Neural cell (in vitro differentiated cells): ENCODE data around the gene MSI2. TPM values are rescaled to one million over a fixed set of nuclear protein-coding genes. Genes with fewer than 3 reads are reported as not detected.

ENCODE experiments used
- H2AFZ ChIP-seq: fragments of 200-600, 300-800 bp; sonication (generic), shearing (Covaris generic); 2 replicates; pipeline ENCODE4 v1.6.0; 2014; ENCODE audit warnings: low read depth, mild to moderate bottlenecking, antibody characterized with exemption, low read length, moderate library complexity
- H3F3A ChIP-seq: fragments of 200-600 bp; shearing (Covaris generic); 2 replicates; pipeline ENCODE4 v1.6.1; 2016; ENCODE audit warnings: mild to moderate bottlenecking, moderate library complexity, mixed read lengths, antibody characterized with exemption, low read length; ENCODE audit not compliant: insufficient read depth, poor library complexity, severe bottlenecking
- H3K27ac ChIP-seq: fragments of 200-600, 300-800 bp; sonication (generic), shearing (Covaris generic); 2 replicates; pipeline ENCODE4 v1.5.1; 2014; ENCODE audit warnings: mild to moderate bottlenecking, low read length, moderate library complexity
- H3K27me3 ChIP-seq: fragments of 300-800, 200-600 bp; sonication (generic), shearing (Covaris generic); 2 replicates; pipeline ENCODE4 v1.6.0; 2014; ENCODE audit warnings: mild to moderate bottlenecking, low read depth, low read length, moderate library complexity; ENCODE audit not compliant: insufficient read depth
- H3K36me3 ChIP-seq: fragments of 300-800, 200-600 bp; sonication (generic), shearing (Covaris generic); 2 replicates; pipeline ENCODE4 v1.5.1; 2014; ENCODE audit warnings: mild to moderate bottlenecking, antibody characterized with exemption, low read length, moderate library complexity; ENCODE audit not compliant: insufficient read depth
- H3K4me2 ChIP-seq: fragments of 300-800, 200-600 bp; sonication (generic), shearing (Covaris generic); 2 replicates; pipeline ENCODE4 v1.6.0; 2014; ENCODE audit warnings: mild to moderate bottlenecking, low read length
- H3K4me3 ChIP-seq: fragments of 300-800, 200-600 bp; sonication (generic), shearing (Covaris generic); 2 replicates; pipeline ENCODE4 v1.5.1; 2014; ENCODE audit warnings: mild to moderate bottlenecking, low read length, moderate library complexity
- H3K79me2 ChIP-seq: fragments of 200-600 bp; shearing (Covaris generic); replicated peaks from 2 replicates; pipeline ENCODE4 v1.6.0; 2014; ENCODE audit warnings: mild to moderate bottlenecking, low read length, moderate library complexity; ENCODE audit not compliant: insufficient read depth
- H3K9ac ChIP-seq: fragments of 300-800, 200-600 bp; sonication (generic), shearing (Covaris generic); 2 replicates; pipeline ENCODE4 v1.6.1; 2016; ENCODE audit warnings: mild to moderate bottlenecking, low read length, mixed read lengths
- H3K9me2 ChIP-seq: fragments of 200-600 bp; shearing (Covaris generic); 2 replicates; pipeline ENCODE4 v1.6.1; 2016; ENCODE audit warnings: mild to moderate bottlenecking, low read length, mixed read lengths; ENCODE audit not compliant: insufficient read depth
- H3K9me3 ChIP-seq: fragments of 200-600, 300-800 bp; sonication (generic), shearing (Covaris generic); 2 replicates; pipeline ENCODE4 v1.6.1; 2016; ENCODE audit warnings: mild to moderate bottlenecking, mixed run types, low read length, moderate library complexity, mixed read lengths
- H4K20me1 ChIP-seq: fragments of 200-600 bp; shearing (Covaris generic); 2 replicates; pipeline ENCODE4 v1.6.1; 2016; ENCODE audit warnings: mild to moderate bottlenecking, mixed run types; ENCODE audit not compliant: insufficient read depth
- EP300 ChIP-seq: fragments of 450-650 bp; conservative IDR thresholded peaks from 2 replicates; pipeline ENCODE4 v1.6.1; 2014; ENCODE audit warnings: antibody characterized with exemption, mild to moderate bottlenecking, moderate library complexity; ENCODE audit not compliant: poor library complexity, severe bottlenecking
- EZH2 ChIP-seq: fragments of 200-600, 300-800 bp; shearing (Covaris generic), sonication (generic); IDR thresholded peaks from 2 replicates; pipeline ENCODE4 v1.6.1; 2014; ENCODE audit warnings: antibody characterized with exemption, low read length, borderline replicate concordance, mild to moderate bottlenecking; ENCODE audit not compliant: insufficient read depth, poor library complexity, severe bottlenecking
- MXI1 ChIP-seq: fragments of 450-650 bp; conservative IDR thresholded peaks from 2 replicates; pipeline ENCODE4 v1.6.1; 2014; ENCODE audit warnings: antibody characterized with exemption, mild to moderate bottlenecking; ENCODE audit not compliant: poor library complexity, severe bottlenecking
- POLR2AphosphoS5 ChIP-seq: IDR thresholded peaks from 2 replicates; pipeline ENCODE4 v1.6.1; 2012
- RAD21 ChIP-seq: fragments of 450-650 bp; conservative IDR thresholded peaks from 2 replicates; pipeline ENCODE4 v1.6.1; 2014; ENCODE audit warnings: antibody characterized with exemption, mild to moderate bottlenecking, moderate library complexity
- SMC3 ChIP-seq: fragments of 450-650 bp; conservative IDR thresholded peaks from 2 replicates; pipeline ENCODE4 v1.6.1; 2014; ENCODE audit warnings: antibody characterized with exemption, mild to moderate bottlenecking, moderate library complexity; ENCODE audit not compliant: poor library complexity
- TAF1 ChIP-seq: IDR thresholded peaks from 2 replicates; pipeline ENCODE4 v1.6.1; 2012; ENCODE audit warnings: low read depth
- polyA plus RNA-seq: library from polyadenylated mRNA; depleted of rRNA; stranded (reverse); fragments of >200 nt; gene quantifications from 2 replicates; pipeline ENCODE4 v1.2.3, GENCODE V29; 2014
- TF ChIP-seq, protein P1 (sequence below): fragments of 450-650 bp; IDR thresholded peaks from 2 replicates; pipeline ENCODE4 v1.5.1; 2014; ENCODE audit warnings: antibody characterized with exemption, mild to moderate bottlenecking, moderate library complexity; ENCODE audit not compliant: poor library complexity, severe bottlenecking
- TF ChIP-seq, protein P2 (sequence below): IDR thresholded peaks from 2 replicates; pipeline ENCODE4 v1.6.1; 2012; ENCODE audit warnings: borderline replicate concordance

The MSI2 gene
- polyA plus RNA-seq, 1 donor from 2014 or later = 61.4 TPM

DNA sequence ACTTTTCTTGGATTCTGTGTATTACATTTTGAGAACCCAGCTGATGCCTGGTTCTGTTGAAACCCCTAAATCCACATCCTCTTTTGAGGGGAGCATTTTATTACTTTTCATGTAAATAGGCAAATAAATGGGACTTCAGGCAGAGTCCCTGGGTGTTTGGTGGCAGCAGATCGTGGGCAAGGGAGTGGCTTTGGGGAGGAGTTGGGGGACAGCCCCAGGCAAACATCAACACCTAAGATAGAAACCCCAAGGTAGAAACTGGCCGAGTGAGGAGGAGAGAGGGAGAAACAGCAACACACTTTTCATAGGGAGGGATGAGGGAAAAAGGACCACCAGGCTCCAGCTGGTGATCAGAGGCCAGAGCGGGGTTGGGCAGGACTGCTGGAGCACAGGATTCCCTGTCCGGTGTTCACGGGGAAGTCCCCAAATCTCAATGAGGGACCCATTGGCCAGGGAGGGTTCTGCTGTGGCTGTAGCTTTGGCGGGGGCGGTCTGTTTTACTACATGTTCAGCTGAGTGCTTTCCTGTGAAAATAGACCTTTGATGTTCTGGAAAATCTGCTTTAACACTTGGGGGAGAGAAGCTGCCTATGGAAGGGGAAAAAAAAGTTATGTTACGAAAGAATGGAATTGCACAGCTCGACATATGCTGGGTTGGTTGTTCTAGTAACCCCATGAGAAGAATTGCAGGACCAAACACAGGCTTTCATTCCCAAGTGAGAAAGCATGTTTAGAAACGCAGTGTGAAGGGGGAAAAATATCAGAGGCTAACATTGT lies 46.6 kb downstream of the MSI2 start:
- no peak overlapping the region for H3K27ac ChIP-seq
- TF ChIP-seq TAF1 (no peak), MXI1 (no peak), POLR2AphosphoS5 (no peak), EP300 (no peak), RAD21 (no peak), EZH2 (no peak), SMC3 (no peak)
- TF ChIP-seq, protein P1, sequence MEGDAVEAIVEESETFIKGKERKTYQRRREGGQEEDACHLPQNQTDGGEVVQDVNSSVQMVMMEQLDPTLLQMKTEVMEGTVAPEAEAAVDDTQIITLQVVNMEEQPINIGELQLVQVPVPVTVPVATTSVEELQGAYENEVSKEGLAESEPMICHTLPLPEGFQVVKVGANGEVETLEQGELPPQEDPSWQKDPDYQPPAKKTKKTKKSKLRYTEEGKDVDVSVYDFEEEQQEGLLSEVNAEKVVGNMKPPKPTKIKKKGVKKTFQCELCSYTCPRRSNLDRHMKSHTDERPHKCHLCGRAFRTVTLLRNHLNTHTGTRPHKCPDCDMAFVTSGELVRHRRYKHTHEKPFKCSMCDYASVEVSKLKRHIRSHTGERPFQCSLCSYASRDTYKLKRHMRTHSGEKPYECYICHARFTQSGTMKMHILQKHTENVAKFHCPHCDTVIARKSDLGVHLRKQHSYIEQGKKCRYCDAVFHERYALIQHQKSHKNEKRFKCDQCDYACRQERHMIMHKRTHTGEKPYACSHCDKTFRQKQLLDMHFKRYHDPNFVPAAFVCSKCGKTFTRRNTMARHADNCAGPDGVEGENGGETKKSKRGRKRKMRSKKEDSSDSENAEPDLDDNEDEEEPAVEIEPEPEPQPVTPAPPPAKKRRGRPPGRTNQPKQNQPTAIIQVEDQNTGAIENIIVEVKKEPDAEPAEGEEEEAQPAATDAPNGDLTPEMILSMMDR = no peak
- TF ChIP-seq, protein P2, sequence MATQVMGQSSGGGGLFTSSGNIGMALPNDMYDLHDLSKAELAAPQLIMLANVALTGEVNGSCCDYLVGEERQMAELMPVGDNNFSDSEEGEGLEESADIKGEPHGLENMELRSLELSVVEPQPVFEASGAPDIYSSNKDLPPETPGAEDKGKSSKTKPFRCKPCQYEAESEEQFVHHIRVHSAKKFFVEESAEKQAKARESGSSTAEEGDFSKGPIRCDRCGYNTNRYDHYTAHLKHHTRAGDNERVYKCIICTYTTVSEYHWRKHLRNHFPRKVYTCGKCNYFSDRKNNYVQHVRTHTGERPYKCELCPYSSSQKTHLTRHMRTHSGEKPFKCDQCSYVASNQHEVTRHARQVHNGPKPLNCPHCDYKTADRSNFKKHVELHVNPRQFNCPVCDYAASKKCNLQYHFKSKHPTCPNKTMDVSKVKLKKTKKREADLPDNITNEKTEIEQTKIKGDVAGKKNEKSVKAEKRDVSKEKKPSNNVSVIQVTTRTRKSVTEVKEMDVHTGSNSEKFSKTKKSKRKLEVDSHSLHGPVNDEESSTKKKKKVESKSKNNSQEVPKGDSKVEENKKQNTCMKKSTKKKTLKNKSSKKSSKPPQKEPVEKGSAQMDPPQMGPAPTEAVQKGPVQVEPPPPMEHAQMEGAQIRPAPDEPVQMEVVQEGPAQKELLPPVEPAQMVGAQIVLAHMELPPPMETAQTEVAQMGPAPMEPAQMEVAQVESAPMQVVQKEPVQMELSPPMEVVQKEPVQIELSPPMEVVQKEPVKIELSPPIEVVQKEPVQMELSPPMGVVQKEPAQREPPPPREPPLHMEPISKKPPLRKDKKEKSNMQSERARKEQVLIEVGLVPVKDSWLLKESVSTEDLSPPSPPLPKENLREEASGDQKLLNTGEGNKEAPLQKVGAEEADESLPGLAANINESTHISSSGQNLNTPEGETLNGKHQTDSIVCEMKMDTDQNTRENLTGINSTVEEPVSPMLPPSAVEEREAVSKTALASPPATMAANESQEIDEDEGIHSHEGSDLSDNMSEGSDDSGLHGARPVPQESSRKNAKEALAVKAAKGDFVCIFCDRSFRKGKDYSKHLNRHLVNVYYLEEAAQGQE = no peak
- H3K4me2 ChIP-seq = no peak overlapping the region
- H3K4me3 ChIP-seq = no peak overlapping the region
- no peaks in the 10 kb centered on the region for H3K9me2 ChIP-seq
- H4K20me1 ChIP-seq = no peaks in the 10 kb centered on the region
- H3K36me3 ChIP-seq = peaks cover 21% of the 10 kb centered on the region
- H3K27me3 ChIP-seq = no peaks in the 10 kb centered on the region
- peaks cover 10% of the 10 kb centered on the region for H3K9me3 ChIP-seq
- H2AFZ ChIP-seq = no peak overlapping the region
- H3K9ac ChIP-seq = no peak overlapping the region
- peaks cover 74% of the 10 kb centered on the region for H3K79me2 ChIP-seq
- no peaks in the 10 kb centered on the region for H3F3A ChIP-seq

GRCh38 chr17:57305144-57305728 lies 48.9 kb downstream of the MSI2 start:
- Histone ChIP-seq H3K27ac (no peak overlapping the region), H3K79me2 (peaks cover 71% of the 10 kb centered on the region), H3K4me2 (no peak overlapping the region), H4K20me1 (no peaks in the 10 kb centered on the region), H3K9me2 (no peaks in the 10 kb centered on the region), H2AFZ (no peak overlapping the region), H3K4me3 (no peak overlapping the region), H3F3A (no peaks in the 10 kb centered on the region), H3K36me3 (peaks cover 11% of the 10 kb centered on the region), H3K27me3 (no peaks in the 10 kb centered on the region), H3K9me3 (no peaks in the 10 kb centered on the region), H3K9ac (no peak overlapping the region)
- no peak for TF ChIP-seq SMC3
- TF ChIP-seq MXI1 = no peak
- TF ChIP-seq POLR2AphosphoS5 = no peak
- TF ChIP-seq, protein P1 = no peak
- TF ChIP-seq, protein P2 = no peak
- TF ChIP-seq RAD21 = no peak
- TF ChIP-seq EZH2 = no peak
- no peak for TF ChIP-seq EP300
- TF ChIP-seq TAF1 = no peak
